ENCODE measurements around the gene PKDCC.

Gene PKDCC

DNA sequence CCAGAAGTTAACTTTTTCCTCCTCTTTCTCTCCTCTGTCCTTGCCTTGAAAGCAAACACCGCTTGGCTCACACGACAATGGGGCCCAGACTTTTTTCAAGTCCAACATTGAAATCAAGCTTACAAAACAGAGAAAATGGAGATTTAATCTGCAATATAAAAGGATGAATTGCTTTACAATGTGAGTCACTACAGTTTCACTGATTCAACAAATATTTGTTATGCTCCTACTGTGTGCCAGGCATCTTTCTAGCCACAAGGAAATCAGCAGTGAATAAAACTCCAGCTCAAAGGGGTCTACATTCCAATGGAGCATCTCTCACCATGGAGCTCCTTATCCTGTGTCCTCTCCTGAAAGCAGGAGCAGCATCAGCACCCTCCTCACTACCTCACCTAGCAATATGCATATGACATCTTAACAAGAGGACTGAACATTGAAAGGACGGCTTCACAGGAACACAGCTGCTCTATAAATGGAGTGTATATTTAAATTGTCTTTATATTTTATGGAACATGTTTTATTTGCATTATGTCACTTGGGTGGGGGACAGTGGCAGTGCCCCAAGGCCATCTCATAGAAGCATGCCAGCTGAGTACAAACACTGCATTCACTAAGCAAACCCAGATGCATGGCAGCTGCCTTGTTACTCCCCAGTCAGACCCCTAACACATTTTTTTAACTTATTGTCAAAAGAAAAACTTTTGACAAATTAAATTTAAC lies 39.5 kb downstream of the PKDCC start:
- no peak for DNase-seq (ENCODE audit: low spot score)

DNA sequence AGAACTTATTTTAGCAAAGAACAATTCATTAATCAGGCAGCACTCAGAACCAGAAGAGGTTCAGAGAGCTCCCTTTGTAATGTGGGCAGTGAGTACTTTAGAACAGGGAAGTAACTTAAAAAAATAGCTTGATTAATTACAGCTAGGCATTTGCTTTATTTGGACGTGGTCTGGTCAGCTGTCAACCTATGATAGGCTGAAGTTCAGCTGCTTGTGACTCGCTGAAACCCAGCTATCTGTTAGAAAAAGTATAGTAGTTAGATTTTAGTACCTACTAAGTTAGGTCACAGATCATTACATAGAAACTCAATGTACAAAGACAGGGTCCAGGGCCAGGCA lies 40.0 kb downstream of the PKDCC start:
- no peak for DNase-seq (ENCODE audit: low spot score)

DNA sequence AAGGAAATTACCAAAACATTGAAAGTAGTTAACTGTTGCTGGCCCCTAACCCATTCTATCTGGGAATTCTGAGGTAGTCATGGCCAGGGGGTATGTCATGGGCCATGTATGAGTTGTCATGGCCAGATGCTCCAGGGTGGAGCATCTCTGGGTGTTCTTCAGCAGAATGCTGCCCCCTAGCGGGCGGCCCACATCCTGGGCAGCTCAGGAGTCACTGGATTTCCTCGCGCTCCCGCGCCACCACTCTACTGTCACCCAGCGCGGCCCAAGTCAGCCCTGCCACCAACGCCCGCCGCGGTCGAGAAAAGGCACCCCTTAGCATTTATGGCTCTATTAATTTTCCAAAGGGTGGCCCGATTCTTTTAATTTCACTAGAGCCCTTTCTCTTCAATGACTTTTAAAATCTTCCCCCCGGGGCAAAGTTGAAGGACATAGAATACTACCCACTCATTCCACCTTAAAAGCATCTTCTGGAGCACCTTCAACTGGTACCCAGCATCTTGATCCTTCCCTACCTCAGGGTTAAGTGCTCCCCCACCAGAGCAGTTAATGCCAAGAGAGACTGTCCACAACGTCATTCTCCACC lies 41.6 kb downstream of the PKDCC start:
- no peak for DNase-seq (ENCODE audit: low spot score)

DNA sequence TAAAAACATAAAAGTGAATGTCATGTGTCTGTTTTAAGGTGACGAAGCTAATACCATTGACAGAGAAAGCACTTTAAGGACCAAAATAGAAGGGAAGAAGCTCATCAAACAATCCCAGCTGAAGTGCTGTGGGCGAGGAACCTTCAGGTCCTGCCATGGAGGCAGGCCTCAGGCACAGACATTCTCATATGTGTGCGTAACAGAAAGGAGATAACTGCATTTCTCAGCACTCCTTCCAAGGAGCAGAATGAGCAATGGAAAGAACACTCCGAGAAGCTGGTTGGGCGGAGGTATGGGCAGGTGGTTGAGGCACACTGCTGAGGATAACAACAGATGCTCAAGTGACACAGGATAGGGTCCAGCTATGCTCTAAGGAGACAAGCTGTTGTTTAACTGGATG lies 42.4 kb downstream of the PKDCC start:
- DNase-seq (ENCODE audit: low spot score) = no peak

DNA sequence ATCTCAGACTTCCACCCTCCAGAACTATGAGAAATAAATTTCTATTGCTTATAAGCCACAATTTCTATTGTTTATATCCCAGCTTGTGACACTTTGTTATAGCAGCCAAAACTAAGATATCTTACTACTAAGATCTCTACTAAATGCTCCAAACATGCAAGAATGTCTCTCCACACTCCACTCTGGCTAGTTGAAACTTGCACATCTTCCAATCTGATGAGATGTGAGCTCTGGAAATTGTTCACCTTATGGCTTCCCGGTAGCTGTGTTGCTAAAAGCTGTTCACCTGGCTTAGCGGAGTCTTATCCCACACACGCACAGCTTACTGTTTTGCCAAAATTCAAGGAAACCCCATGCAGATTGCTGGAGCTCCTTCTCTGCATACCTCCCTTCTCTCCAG lies 43.9 kb downstream of the PKDCC start:
- no peak for DNase-seq (ENCODE audit: low spot score)

DNA sequence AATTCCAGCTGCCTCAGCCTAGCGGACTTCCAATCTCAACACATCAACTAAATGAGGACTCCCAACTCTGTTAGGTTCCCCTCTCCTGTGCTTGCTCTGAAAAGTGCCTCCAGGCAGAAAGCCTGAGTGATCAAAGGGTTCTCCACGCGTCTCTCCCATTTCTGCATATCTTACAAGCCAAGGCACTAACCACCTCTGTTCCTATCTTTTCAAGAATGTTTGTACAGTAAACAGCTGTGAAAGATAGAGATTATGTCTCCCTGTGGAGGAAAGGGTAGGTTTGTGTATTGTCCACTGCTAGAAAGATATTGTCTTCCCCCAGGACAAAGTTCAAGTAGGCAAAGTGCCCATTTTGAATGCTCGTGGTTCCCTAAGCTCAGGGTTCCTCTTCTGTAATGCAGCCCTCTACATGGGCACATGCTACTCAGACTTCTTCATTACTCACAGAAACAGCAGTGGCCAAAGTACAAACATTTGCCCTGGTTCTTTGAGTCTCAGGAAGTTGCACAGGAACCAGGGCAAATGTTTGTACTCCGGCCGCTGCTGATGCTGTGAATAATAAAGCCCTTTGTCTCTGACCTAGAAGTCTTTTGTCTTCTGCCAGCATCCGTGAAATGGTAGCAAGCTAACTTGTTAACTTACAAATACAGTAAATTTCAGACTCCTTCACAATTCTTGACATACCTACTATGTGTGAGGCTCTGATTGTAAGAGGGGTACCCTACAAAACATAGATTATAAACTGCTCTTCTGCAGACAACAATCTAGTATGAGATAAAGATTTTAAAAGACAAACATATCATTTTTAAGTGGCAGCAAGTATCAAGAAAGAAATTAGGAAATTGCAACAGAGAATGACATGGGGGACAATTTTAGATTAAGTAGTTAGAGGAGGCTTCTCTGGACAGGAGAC lies 44.5 kb downstream of the PKDCC start:
- DNase-seq (ENCODE audit: low spot score) = no peak

DNA sequence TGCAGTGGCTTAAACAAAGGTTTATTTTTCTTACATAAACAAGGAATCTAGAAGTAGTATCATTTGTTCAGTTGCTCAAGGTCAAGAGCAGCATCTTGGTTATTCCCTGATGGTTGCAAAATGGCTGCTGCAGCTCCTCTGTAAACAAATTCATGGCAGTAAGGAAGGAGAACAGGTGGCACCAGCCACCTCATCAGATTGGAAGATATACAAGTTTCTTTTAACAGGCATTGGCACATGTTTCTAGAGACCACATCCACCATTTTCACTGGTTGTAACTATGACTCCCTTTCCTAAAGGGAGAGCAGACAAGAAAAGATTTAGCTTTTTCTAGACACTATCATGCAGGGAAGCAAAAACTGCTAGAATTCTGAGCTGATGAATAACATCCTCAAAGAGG lies 46.3 kb downstream of the PKDCC start:
- no peak for DNase-seq (ENCODE audit: low spot score)

DNA sequence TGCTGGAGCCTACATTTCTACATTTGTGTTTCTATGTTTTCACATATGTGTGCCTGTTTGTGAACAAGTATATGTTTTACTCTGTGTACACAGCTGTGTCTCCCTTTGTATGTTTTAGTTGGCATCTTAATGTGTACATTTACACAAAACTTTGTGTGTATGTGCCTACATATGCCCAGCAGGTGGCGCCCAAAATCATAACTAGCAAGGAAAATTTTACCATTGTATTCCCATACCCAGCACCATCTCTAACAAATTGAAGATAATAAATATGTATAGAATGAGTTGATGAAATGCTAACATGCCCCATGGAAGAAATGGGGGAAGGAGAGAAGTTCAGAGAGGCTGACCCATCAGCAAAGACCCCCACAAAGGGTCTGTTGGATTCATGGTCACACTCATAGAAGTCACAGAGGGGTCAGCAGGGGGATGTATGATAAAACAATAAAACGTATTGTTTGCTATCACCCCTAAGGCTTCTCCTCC lies 48.1 kb downstream of the PKDCC start:
- peak; percentile 80 for DNase-seq (ENCODE audit: low spot score)

DNA sequence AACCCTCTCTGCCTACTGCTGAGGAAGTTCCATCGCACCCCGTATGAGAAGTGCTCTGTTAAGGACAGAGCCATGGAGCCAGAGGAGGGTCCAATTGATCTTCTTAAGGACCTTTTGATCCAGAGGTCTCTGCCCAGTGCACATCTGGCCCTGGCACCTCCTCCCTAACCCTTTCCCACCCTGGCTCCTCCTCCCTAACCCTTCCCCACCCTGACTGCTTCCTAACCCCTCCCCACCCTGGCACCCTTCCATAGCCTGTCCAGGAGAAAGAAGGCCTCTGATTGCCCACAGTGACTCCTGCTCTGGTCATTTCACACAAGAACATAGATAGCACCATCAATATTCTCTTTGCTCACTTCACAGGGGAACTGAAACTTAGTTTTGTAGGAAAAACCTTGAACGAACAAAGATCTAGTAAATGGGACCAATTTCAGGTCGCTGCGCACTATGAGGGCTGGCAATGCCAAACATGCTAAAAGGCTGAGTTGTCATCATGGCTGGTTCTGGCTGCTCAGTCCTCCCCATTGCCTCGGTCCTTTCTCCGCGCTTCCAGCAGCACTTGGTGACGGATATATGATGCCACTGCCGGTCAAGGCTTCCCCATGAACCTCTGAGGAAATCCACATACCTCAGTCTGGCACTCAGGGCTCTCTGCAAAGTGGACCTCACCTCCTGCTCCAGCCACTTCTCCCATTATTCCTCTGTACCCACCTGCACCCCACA lies 49.2 kb downstream of the PKDCC start:
- DNase-seq (ENCODE audit: low spot score) = no peak

DNA sequence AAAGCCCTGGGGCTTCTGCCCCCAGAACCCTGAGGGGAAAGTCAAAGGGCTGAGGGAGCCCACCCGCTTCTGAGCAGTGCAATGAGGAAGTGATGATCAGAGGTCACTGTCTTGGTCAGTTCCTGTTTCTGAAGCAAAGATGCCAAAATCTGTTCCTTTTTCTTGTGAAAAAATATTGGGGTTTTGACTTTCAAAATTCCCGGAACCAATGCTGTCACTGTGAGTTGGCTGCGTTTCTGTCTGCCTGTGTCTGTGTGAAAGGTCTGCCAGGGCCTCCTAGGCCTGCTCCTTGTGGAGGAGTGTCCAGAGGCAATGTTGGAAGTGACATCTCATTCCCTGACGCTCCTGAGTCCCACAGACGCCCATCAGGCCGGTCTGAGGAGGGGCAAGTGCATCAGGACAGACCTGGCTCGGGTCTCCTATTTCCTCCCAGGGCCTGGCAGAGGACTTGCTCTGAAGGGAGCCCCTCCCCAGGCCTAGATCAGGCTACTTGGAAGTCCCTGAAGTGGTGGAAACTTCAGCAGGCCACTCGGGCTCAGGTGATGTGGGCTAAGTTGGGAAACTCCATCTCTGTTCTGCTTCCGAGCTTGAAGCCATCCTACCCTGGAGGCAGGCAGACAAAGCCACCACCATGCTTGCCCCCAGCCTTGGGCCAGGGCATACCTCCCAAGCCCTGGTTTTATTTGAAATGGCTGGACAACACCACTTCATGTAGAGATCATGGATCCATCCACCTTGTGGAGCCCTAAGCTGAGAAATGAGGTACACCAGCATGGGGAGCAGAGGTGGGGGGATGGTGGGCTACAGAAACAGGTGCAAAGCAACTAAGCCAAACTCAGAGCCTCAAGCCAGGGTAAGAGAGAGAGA lies 51.0 kb downstream of the PKDCC start:
- DNase-seq (ENCODE audit: low spot score) = no peak

DNA sequence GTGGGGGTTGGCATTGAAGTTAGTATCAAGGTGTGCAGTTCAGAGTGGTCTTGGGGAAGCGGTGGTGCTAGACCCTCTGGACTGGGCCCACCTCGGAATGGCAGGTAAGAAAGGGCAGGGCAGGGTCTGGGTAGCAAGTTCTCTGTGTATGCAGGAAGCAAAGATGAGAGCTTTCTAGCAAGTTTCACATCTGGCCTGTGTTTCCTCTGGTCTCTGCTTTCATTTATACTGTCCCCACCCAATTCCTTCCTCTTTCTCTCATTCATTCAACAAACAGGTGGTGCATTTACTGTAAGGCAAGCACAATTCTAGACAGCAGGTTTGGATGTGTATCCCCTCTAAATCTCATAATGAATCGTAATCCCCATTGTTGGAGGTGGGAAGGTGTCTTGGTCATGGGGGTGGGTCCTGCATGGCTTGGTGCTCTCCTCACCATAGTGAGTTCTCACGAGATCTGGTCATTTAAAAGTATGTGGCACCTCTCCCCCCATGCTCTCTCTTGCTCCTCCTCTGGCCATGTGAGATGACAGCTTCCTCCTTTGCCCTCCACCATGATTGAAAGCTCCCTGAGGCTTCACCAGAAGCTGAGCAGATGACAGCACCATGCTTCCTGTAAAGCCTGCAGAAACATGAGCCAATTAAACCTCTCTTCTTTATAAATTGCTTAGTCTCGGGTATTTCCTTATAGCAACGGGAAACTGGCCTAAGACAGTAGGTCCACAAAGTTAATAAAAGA lies 51.8 kb downstream of the PKDCC start:
- no peak for DNase-seq (ENCODE audit: low spot score)

DNA sequence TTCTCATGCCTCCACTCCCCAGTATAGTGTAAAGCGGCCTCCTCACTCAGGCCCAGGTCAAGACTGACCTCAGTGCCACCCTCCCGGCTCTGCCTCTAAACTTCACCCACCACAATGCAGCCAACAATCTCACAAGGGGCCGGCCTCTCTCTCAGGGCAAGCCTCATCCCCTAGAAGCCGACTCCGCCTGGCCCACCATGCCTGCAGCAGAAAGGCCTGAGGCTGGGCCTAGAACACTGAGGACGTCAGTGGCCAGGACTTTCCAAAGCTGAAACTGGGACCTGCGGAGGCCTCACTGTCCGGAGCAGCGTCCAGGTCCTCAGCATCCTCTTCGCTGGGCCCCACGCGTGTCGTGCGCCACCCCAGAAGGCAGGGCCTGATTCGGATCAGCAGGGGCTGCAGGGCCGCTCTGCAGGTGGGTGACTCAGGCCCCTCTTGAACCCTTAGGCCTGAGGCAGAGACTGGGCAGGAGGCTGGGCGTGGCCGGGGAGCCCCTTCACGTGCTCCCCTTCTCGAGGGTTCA lies 52.9 kb downstream of the PKDCC start:
- DNase-seq (ENCODE audit: low spot score) = no peak

DNA sequence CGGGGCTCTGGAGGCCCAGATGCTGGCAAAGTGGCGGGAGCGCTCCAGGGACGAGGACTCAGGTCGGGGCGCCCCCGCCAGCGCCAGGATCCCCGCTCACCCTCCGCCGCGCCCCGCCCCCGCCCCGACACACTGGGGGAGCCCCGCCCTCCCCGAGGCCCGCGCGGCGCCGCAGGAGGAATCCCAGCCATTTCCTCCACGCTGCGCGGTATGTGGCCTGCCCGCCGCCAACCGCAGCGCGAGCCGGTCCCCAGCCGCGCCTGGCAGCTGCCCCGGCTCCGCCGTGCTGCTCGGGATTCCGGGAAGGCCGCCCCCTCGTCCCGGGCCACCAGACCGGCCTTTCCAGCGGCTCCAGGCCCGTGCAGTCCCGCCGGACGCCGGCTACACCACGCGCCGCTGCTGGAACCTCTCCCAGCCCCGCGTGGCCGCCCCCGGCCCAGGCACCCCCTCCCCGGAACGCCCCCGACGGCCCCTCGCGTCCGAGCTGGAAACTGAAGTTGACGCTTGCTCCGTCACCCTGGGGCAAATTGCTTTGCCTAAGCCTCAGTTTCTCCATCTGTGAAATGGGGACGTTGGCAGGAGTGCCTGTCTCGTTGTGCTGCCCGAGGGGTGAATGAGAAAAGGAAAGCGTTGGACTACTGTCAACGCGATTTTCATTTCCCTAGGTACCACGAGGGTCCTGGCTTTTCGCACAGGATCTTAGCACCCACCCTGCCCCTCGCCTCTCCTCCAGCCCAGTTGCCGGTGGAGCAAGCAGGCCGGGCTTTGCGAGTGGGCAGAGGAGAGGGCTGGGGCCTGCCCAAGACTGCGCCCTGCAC lies 53.6 kb downstream of the PKDCC start:
- no peak for DNase-seq (ENCODE audit: low spot score)

DNA sequence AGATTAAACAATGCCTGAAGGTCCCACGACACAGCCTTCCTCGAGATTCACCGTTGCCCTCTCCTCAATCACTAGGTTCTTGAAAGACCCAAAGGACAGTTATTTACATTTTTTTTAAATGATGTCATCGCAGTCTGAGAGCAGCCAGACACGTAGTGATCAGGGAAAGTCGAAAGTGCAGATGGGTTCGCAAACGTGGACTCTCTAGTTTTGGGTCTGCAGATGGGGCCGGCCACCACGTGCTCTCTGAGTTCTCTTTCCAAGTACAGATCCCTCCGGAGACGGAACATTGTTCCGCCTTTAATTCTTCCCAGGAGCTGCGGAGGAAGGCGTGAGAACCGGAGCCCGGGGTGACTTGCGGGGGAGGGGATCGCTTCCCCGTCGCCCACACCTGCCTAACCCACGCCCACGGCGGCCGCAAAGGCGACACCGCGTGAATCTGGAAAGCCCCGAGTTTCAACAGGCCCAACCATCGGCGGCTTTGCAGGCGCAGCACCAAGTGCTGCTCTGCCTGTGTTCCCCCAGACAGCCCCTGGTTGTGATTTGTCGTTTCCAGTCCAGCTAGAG lies 54.3 kb downstream of the PKDCC start:
- no peak for DNase-seq (ENCODE audit: low spot score)

DNA sequence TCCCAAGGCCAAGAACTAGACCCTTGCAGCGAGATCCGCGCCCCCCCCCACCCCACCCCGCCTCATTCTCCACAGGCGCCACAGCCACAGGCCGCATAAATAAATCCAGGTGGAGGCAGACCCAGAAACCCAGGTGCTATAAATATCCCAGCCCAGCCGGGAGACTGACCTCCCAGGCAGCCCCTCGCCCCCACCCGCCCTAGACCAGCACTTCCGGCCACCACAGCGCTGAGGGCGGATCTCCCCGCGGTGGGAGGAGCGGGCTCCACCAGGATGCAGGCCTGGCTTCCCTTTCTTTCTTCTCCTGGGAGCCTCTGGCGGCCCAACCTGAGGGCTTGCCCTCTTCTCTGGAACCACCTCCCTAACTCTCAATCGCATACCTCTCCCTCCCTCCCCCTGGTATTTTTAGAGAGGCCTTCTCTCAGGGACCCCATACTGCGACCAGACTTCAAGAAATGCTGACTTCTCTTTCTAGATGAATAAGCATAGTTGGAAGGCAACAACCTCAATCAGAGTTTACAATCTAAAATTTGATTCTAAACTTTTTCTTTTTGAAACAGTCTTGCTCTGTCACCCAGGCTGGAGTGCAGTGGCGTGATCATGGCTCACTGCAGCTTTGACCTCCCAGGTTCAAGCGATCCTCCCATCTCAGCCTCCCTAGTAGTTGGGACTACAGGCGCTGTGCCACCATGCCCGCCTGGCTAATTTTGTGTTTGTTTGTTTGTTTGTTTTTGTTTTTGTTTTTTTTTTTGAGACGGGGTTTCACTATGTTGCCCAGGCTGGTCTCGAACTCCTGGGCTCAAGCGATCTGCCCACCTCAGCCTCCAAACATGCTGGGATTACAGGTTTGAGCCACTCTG lies 55.0 kb downstream of the PKDCC start:
- DNase-seq (ENCODE audit: low spot score) = no peak

DNA sequence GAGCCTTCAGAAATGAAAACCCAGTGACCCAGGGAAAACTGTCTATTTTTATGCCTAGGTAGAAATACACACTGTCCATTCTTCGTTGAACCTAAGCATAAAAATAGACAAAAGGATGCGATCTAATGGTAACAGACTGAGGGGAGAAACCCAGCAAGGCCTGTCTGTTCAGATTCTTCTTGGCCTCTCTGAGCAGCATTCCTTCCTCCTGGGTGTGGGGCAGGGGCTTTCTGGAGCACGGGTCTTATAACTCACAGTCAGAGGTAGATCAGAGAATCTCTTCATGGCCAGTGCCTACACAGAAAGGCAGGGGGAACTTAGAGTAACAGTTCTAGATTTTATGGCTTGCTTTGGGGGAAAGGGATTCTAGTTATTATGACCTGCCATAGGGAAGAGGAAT lies 56.0 kb downstream of the PKDCC start:
- no peak for DNase-seq (ENCODE audit: low spot score)

DNA sequence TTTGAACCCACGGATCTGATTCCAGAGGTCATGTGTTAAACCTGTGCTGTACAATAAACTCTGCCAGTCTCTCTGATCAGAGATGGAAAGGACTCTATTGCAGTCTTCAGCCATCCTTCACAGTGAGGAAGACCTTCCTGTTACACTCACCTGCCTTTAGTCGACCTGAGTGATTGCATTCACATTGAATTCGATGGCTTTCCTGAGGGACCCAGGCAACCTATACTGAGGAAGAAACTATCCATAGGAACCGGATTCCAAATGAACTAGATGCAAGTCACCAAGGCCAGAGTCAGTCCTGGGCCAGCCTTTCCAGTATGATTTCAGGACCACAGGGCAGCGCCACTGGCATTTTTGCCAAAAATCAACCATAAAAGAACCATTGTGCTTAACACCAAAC lies 56.8 kb downstream of the PKDCC start:
- DNase-seq (ENCODE audit: low spot score) = no peak
